IMR-90 (cell line): ENCODE data around the gene CTNNA1. TPM values are rescaled to one million over a fixed set of nuclear protein-coding genes. Genes with fewer than 3 reads are reported as not detected.

Source experiments
- ATAC-seq: fragments of 200-7000 bp; cut with Tn5 transposase; 2 replicates; pipeline ENCODE4 v1.9.1; 2020; ENCODE audit warnings: low read depth, mild to moderate bottlenecking, moderate library complexity
- BruUV-seq: library from RNA; stranded (reverse); fragments of 400-500 nt; replicated peaks from 2 replicates; lab custom pipeline; 2021; lab: Mats Ljungman, UMichigan
- CTCF ChIA-PET: fragments of 300-600 bp; formaldehyde crosslinking; extraction: SDS; loops from one replicate; lab custom pipeline; 2021; ENCODE audit warnings: antibody characterized with exemption; lab: Yijun Ruan, JAX
- POLR2A ChIA-PET: fragments of 300-600 bp; sonication (Branson Sonifier 250); formaldehyde crosslinking; loops from one replicate; lab custom pipeline; 2022; ENCODE audit warnings: antibody characterized with exemption; ENCODE audit not compliant: unreplicated experiment; lab: Charles Lee
- DNase-seq: peaks from one replicate; pipeline ENCODE4 v3.0.0; 2013
- H2AFZ ChIP-seq: replicated peaks from 2 replicates; pipeline ENCODE3; 2013; ENCODE audit warnings: low read length, mild to moderate bottlenecking; ENCODE audit not compliant: poor library complexity
- H2AK5ac ChIP-seq: 2 replicates; pipeline ENCODE4 v1.6.1; 2013; ENCODE audit warnings: low read depth, low read length, inconsistent platforms
- H2AK9ac ChIP-seq: replicated peaks from 2 replicates; pipeline ENCODE3; 2013; ENCODE audit warnings: mild to moderate bottlenecking, low read depth, low read length, moderate library complexity; ENCODE audit not compliant: poor library complexity
- H2BK120ac ChIP-seq: 2 replicates; pipeline ENCODE4 v1.6.1; 2013; ENCODE audit warnings: low read depth, low read length, inconsistent platforms
- H2BK15ac ChIP-seq: 3 replicates; pipeline ENCODE4 v1.6.1; 2013; ENCODE audit warnings: low read depth, low read length, inconsistent platforms
- H2BK20ac ChIP-seq: 2 replicates; pipeline ENCODE4 v1.6.1; 2013; ENCODE audit warnings: low read depth, mild to moderate bottlenecking, inconsistent platforms, low read length, moderate library complexity
- H2BK5ac ChIP-seq: 2 replicates; pipeline ENCODE4 v1.6.1; 2013; ENCODE audit warnings: mild to moderate bottlenecking, low read depth, low read length, inconsistent platforms; ENCODE audit not compliant: poor library complexity, severe bottlenecking
- H3K14ac ChIP-seq: replicated peaks from 2 replicates; pipeline ENCODE4 v1.6.1; 2013; ENCODE audit warnings: low read depth, low read length, inconsistent platforms
- H3K18ac ChIP-seq: 2 replicates; pipeline ENCODE4 v1.6.1; 2013; ENCODE audit warnings: low read depth, low read length, control low read depth
- H3K23ac ChIP-seq: 2 replicates; pipeline ENCODE4 v1.6.1; 2013; ENCODE audit warnings: low read depth, low read length, inconsistent platforms
- H3K27ac ChIP-seq: 2 replicates; pipeline ENCODE4 v1.5.1; 2013; ENCODE audit warnings: mild to moderate bottlenecking, control low read depth, low read length; ENCODE audit not compliant: insufficient read depth
- H3K27me3 ChIP-seq: 2 replicates; pipeline ENCODE4 v1.6.1; 2013; ENCODE audit warnings: low read length; ENCODE audit not compliant: control insufficient read depth, insufficient read depth
- H3K36me3 ChIP-seq: 2 replicates; pipeline ENCODE4 v1.6.1; 2013; ENCODE audit warnings: low read length, mixed read lengths; ENCODE audit not compliant: control insufficient read depth, insufficient read depth
- H3K4ac ChIP-seq: 2 replicates; pipeline ENCODE4 v1.6.1; 2013; ENCODE audit warnings: low read depth, low read length, inconsistent platforms
- H3K4me1 ChIP-seq: 2 replicates; pipeline ENCODE4 v1.6.1; 2013; ENCODE audit warnings: low read length, mixed read lengths; ENCODE audit not compliant: control insufficient read depth, insufficient read depth
- H3K4me2 ChIP-seq: 2 replicates; pipeline ENCODE4 v1.6.1; 2013; ENCODE audit warnings: low read depth, mild to moderate bottlenecking, control low read depth, low read length, moderate library complexity
- H3K4me3 ChIP-seq: 2 replicates; pipeline ENCODE4 v1.5.1; 2013; ENCODE audit warnings: low read depth, mild to moderate bottlenecking, control low read depth, low read length, moderate library complexity; ENCODE audit not compliant: insufficient read depth
- H3K56ac ChIP-seq: 2 replicates; pipeline ENCODE4 v1.6.1; 2013; ENCODE audit warnings: low read length, inconsistent platforms; ENCODE audit not compliant: insufficient read depth; ENCODE audit errors: extremely low read depth
- H3K79me1 ChIP-seq, 2 experiments: 2 replicates each; pipeline ENCODE4 v1.6.1; 2013; ENCODE audit warnings: low read length in 2 of 2, inconsistent platforms in 1 of 2, low read depth in 1 of 2
- H3K9ac ChIP-seq: 2 replicates; pipeline ENCODE4 v1.6.1; 2013; ENCODE audit warnings: low read depth, low read length, control low read depth
- H3K9me1 ChIP-seq: 2 replicates; pipeline ENCODE4 v1.6.1; 2013; ENCODE audit warnings: low read length, inconsistent platforms; ENCODE audit not compliant: insufficient read depth
- H3K9me3 ChIP-seq: 2 replicates; pipeline ENCODE4 v1.6.1; 2013; ENCODE audit warnings: low read length; ENCODE audit not compliant: control insufficient read depth, insufficient read depth
- H4K20me1 ChIP-seq: 2 replicates; pipeline ENCODE4 v1.6.1; 2013; ENCODE audit warnings: low read length, inconsistent platforms; ENCODE audit not compliant: insufficient read depth
- H4K5ac ChIP-seq: 2 replicates; pipeline ENCODE4 v1.6.1; 2013; ENCODE audit warnings: mild to moderate bottlenecking, low read depth, low read length, control low read depth
- H4K8ac ChIP-seq, 2 experiments: 2 replicates each; pipeline ENCODE4 v1.6.1; 2013; ENCODE audit warnings: low read depth in 2 of 2, low read length in 2 of 2, control low read depth in 1 of 2, inconsistent platforms in 1 of 2
- H4K91ac ChIP-seq: 2 replicates; pipeline ENCODE4 v1.6.1; 2013; ENCODE audit warnings: low read depth, low read length, inconsistent platforms; ENCODE audit not compliant: insufficient read depth
- BHLHE40 ChIP-seq: fragments of 150-350 bp; IDR thresholded peaks from 2 replicates; pipeline ENCODE4 v1.6.1; 2016; ENCODE audit warnings: mild to moderate bottlenecking, low read depth, low read length
- CEBPB ChIP-seq: IDR thresholded peaks from 2 replicates; pipeline ENCODE4 v1.6.1; 2012; ENCODE audit warnings: low read depth, low read length, improper control_type of control experiment
- CHD1 ChIP-seq: IDR thresholded peaks from 2 replicates; pipeline ENCODE4 v1.6.1; 2012; ENCODE audit warnings: low read depth, low read length, improper control_type of control experiment
- MAFK ChIP-seq: IDR thresholded peaks from 2 replicates; pipeline ENCODE4 v1.6.1; 2012; ENCODE audit warnings: low read depth, low read length, improper control_type of control experiment
- MAZ ChIP-seq: IDR thresholded peaks from 2 replicates; pipeline ENCODE4 v1.6.1; 2012; ENCODE audit warnings: low read depth, mild to moderate bottlenecking, low read length, improper control_type of control experiment, moderate library complexity, borderline replicate concordance
- MXI1 ChIP-seq: IDR thresholded peaks from 2 replicates; pipeline ENCODE4 v1.6.1; 2012; ENCODE audit warnings: low read depth, mild to moderate bottlenecking, low read length, moderate library complexity, borderline replicate concordance
- NFE2L2 ChIP-seq: fragments of 150-350 bp; IDR thresholded peaks from 2 replicates; pipeline ENCODE4 v1.6.1; 2016; ENCODE audit warnings: low read depth, mild to moderate bottlenecking, low read length
- POLR2A ChIP-seq: IDR thresholded peaks from 2 replicates; pipeline ENCODE4 v1.6.1; 2012; ENCODE audit warnings: mild to moderate bottlenecking, low read depth, low read length
- RAD21 ChIP-seq: IDR thresholded peaks from 2 replicates; pipeline ENCODE4 v1.6.1; 2012; ENCODE audit warnings: low read length, improper control_type of control experiment
- RFX5 ChIP-seq: IDR thresholded peaks from 2 replicates; pipeline ENCODE4 v1.8.0; 2012; ENCODE audit warnings: low read depth, mild to moderate bottlenecking, low read length, moderate library complexity
- WGBS, 2 experiments: methylation state at CpG; one replicate each; pipeline versions ENCODE4 v1.1.5 to v1.1.7; 2013; ENCODE audit warnings: missing lambda C conversion rate in 2 of 2; ENCODE audit not compliant: insufficient read length in 1 of 2; ENCODE audit errors: extremely low coverage in 2 of 2; 5-methylcytosine and 5-hydroxymethylcytosine counted together
- dilution Hi-C: fragments of 300-500 bp; cut with HindIII; formaldehyde crosslinking; loops from one replicate; pipeline ENCODE4 v1.14.3; 2018; ENCODE audit warnings: low sequenced_read_pairs; ENCODE audit not compliant: unreplicated experiment
- in situ Hi-C: fragments of 300-500 bp; cut with MboI; formaldehyde crosslinking; loops from 3 replicates; pipeline ENCODE4 v1.14.3; 2019; ENCODE audit warnings: low sequenced_read_pairs, inconsistent platforms, mixed read lengths
- intact Hi-C: fragments of 100-400 bp; cut with micrococcal nuclease; formaldehyde crosslinking; loops from 2 replicates; pipeline ENCODE4 v1.10.0; 2022
- polyA plus RNA-seq, 3 experiments: library from polyadenylated mRNA; depleted of rRNA; stranded (reverse); fragments of >200 nt; gene quantifications; 2 replicates each; pipeline ENCODE4 v1.2.3, GENCODE V29; 2012; ENCODE audit warnings: low replicate concordance in 1 of 3
- total RNA-seq: library from RNA; depleted of rRNA; stranded (reverse); fragments of >200 nt; gene quantifications from 2 replicates; pipeline ENCODE4 v1.2.3, GENCODE V29; 2012
- TF ChIP-seq, protein P1 (sequence below): fragments of 150-350 bp; IDR thresholded peaks from 2 replicates; pipeline ENCODE4 v1.6.1; 2017; ENCODE audit warnings: mild to moderate bottlenecking, antibody characterized with exemption, low read length, low read depth
- TF ChIP-seq, protein P2 (sequence below): fragments of 150-350 bp; IDR thresholded peaks from 2 replicates; pipeline ENCODE4 v1.6.1; 2016; ENCODE audit warnings: low read depth, mild to moderate bottlenecking, low read length, moderate library complexity, borderline replicate concordance

Gene CTNNA1
- total and polyA plus RNA-seq, 2 of the 4 experiments (the other 2 are of a cell fraction) = 220 to 471 TPM

DNA sequence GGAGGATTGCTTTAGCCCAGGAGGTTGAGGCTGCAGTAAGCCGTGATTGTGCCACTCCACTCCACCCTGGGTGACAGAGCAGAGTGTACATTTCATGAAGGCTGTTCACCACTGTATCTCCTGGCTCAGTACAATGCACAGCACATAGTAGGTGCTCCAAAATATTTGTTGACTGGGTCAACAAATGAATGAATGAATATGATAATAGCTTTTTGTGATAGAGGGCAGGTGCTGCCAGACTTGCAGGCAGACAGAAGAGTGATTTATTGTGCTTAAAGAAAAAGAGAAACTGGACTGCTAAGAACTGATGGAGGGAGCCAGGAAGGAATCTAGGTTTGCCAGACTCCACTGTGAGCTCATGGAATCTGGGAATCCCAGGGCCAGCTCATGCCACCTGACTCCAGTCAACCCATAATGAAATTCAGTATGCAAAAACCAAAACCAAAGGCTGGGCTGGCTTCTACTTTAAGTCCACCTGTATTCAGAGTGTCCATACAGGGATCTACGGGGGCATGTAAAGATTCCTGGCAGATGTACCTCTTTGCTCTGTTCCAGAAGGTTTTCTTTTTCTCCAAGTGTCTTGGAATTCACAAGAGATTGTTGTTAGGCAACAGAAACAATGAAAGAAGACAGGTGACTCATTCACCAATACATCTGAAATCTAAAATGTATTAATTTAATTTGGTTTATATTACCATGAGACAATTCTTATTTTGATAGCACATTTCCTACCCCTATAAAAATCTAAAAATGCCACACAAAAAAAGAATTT, 15.5 kb upstream of the CTNNA1 start:
- Histone ChIP-seq H2AK9ac (no peak overlapping the region), H3K14ac (no peak overlapping the region), H2BK120ac (no peak overlapping the region), H3K4ac (no peak overlapping the region), H2BK20ac (no peak overlapping the region), H3K18ac (no peak overlapping the region), H2BK5ac (no peak overlapping the region), H3K27ac (no peak overlapping the region), H3K79me1 (no peaks in the 10 kb centered on the region), H3K23ac (no peak overlapping the region), H3K4me3 (no peak overlapping the region), H3K9me3 (no peaks in the 10 kb centered on the region), H3K56ac (no peak overlapping the region), H3K4me2 (no peak overlapping the region), H2AK5ac (no peak overlapping the region), H2AFZ (no peak overlapping the region), H3K9me1 (no peaks in the 10 kb centered on the region), H3K4me1 (no peaks in the 10 kb centered on the region), H4K8ac (no peak overlapping the region), H3K36me3 (no peaks in the 10 kb centered on the region), H4K5ac (no peak overlapping the region), H3K9ac (no peak overlapping the region), H4K20me1 (no peaks in the 10 kb centered on the region), H4K91ac (no peak overlapping the region), H2BK15ac (no peak overlapping the region), H3K27me3 (peaks cover 8% of the 10 kb centered on the region)
- DNase-seq = no peak
- CTCF ChIA-PET = no interaction called here
- intact Hi-C loops = no loop called here
- whole genome bisulfite sequencing, 2 experiments = 83% methylated on average over 1 of the region's 2 CpGs; no CpG with 5 or more reads in 1 of the 2 experiments
- dilution Hi-C loops = no loop called here
- no peak for ATAC-seq
- BruUV-seq = no TSS peak
- no peak for TF ChIP-seq RFX5
- no peak for TF ChIP-seq CEBPB
- TF ChIP-seq MAZ = no peak
- no peak for TF ChIP-seq MXI1
- TF ChIP-seq BHLHE40 = no peak
- TF ChIP-seq, protein P1, sequence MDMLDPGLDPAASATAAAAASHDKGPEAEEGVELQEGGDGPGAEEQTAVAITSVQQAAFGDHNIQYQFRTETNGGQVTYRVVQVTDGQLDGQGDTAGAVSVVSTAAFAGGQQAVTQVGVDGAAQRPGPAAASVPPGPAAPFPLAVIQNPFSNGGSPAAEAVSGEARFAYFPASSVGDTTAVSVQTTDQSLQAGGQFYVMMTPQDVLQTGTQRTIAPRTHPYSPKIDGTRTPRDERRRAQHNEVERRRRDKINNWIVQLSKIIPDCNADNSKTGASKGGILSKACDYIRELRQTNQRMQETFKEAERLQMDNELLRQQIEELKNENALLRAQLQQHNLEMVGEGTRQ = no peak
- TF ChIP-seq CHD1 = no peak
- TF ChIP-seq, protein P2, sequence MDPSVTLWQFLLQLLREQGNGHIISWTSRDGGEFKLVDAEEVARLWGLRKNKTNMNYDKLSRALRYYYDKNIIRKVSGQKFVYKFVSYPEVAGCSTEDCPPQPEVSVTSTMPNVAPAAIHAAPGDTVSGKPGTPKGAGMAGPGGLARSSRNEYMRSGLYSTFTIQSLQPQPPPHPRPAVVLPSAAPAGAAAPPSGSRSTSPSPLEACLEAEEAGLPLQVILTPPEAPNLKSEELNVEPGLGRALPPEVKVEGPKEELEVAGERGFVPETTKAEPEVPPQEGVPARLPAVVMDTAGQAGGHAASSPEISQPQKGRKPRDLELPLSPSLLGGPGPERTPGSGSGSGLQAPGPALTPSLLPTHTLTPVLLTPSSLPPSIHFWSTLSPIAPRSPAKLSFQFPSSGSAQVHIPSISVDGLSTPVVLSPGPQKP = no peak
- TF ChIP-seq RAD21 = no peak
- TF ChIP-seq MAFK = no peak
- no peak for TF ChIP-seq POLR2A
- no peak for TF ChIP-seq NFE2L2
- in situ Hi-C loops = no loop called here
- POLR2A ChIA-PET = no interaction called here
